PC-3 (cell line): ENCODE measurements around the gene ROPN1L. TPM values are rescaled to one million over a fixed set of nuclear protein-coding genes. Genes with fewer than 3 reads are reported as not detected.
"Not testable (repeated sequence)": the region's sequence is repeated elsewhere in the genome, so short reads cannot be mapped to it uniquely, and the experiment has no call there.

Experiments used
- ATAC-seq: fragments of 200-7000 bp; cut with Tn5 transposase; 2 replicates; pipeline ENCODE4 v1.9.1; 2020; ENCODE audit warnings: mild to moderate bottlenecking, moderate library complexity
- BruUV-seq: library from RNA; stranded (reverse); fragments of 400-500 nt; replicated peaks from 2 replicates; lab custom pipeline; 2021; lab: Mats Ljungman, UMichigan
- CTCF ChIA-PET: fragments of 300-600 bp; sonication (Branson Sonifier 250); formaldehyde crosslinking; loops from one replicate; lab custom pipeline; 2022; ENCODE audit warnings: antibody characterized with exemption; lab: Charles Lee
- POLR2A ChIA-PET: fragments of 300-600 bp; sonication (Branson Sonifier 250); formaldehyde crosslinking; loops from one replicate; lab custom pipeline; 2022; ENCODE audit warnings: antibody characterized with exemption; ENCODE audit not compliant: unreplicated experiment; lab: Charles Lee
- DNase-seq: peaks from one replicate; pipeline ENCODE4 v3.0.0-alpha.2; 2015
- H2AFZ ChIP-seq: fragments of 300-600 bp; sonication (generic); 2 replicates; pipeline ENCODE4 v1.6.0; 2016; ENCODE audit warnings: antibody characterized with exemption, low read length
- H3F3A ChIP-seq: fragments of 300-600 bp; sonication (generic); one replicate; pipeline ENCODE4 v1.6.0; 2017; ENCODE audit warnings: antibody characterized with exemption, low read length, control low read depth, mild to moderate bottlenecking; ENCODE audit not compliant: unreplicated experiment
- H3K27ac ChIP-seq: fragments of 300-600 bp; sonication (generic); 2 replicates; pipeline ENCODE4 v1.5.1; 2016; ENCODE audit warnings: mild to moderate bottlenecking, low read length
- H3K27me3 ChIP-seq: fragments of 300-600 bp; sonication (generic); 2 replicates; pipeline ENCODE4 v1.6.1; 2016; ENCODE audit warnings: low read length, mixed read lengths
- H3K36me3 ChIP-seq: fragments of 300-600 bp; sonication (generic); 2 replicates; pipeline ENCODE4 v1.6.1; 2016; ENCODE audit warnings: low read depth, mixed run types, low read length, mixed read lengths
- H3K4me1 ChIP-seq: fragments of 300-600 bp; sonication (generic); 2 replicates; pipeline ENCODE4 v1.5.1; 2016; ENCODE audit warnings: low read length; ENCODE audit not compliant: insufficient read depth
- H3K4me2 ChIP-seq: fragments of 300-600 bp; sonication (generic); 2 replicates; pipeline ENCODE4 v1.6.0; 2016; ENCODE audit warnings: low read length
- H3K4me3 ChIP-seq: fragments of 300-600 bp; sonication (generic); 2 replicates; pipeline ENCODE4 v1.5.1; 2016; ENCODE audit warnings: mild to moderate bottlenecking, low read length, mixed read lengths
- H3K79me2 ChIP-seq: fragments of 300-600 bp; sonication (generic); 2 replicates; pipeline ENCODE4 v1.6.1; 2017; ENCODE audit warnings: low read length, mixed read lengths
- H3K9ac ChIP-seq: fragments of 300-600 bp; sonication (generic); 2 replicates; pipeline ENCODE4 v1.6.0; 2016; ENCODE audit warnings: mild to moderate bottlenecking, low read length
- H3K9me2 ChIP-seq: fragments of 300-600 bp; sonication (generic); replicated peaks from 2 replicates; pipeline ENCODE4 v1.6.1; 2016; ENCODE audit warnings: mixed run types, low read length, mixed read lengths
- H3K9me3 ChIP-seq: fragments of 300-600 bp; sonication (generic); 2 replicates; pipeline ENCODE4 v1.6.1; 2016; ENCODE audit warnings: low read length, mixed read lengths
- H4K20me1 ChIP-seq: fragments of 300-600 bp; sonication (generic); 2 replicates; pipeline ENCODE4 v1.6.1; 2016; ENCODE audit warnings: low read length, mixed read lengths
- CTCF ChIP-seq: fragments of 300-600 bp; sonication (generic); conservative IDR thresholded peaks from 2 replicates; pipeline ENCODE4 v1.5.1; 2017; ENCODE audit warnings: antibody characterized with exemption, low read depth, mild to moderate bottlenecking, low read length
- EZH2 ChIP-seq: fragments of 300-600 bp; sonication (generic); IDR thresholded peaks from one replicate; pipeline ENCODE4 v1.6.1; 2017; ENCODE audit warnings: antibody characterized with exemption, mild to moderate bottlenecking, low read length; ENCODE audit not compliant: unreplicated experiment
- EZH2phosphoT487 ChIP-seq: fragments of 300-600 bp; sonication (generic); IDR thresholded peaks from 2 replicates; pipeline ENCODE4 v1.6.1; 2018; ENCODE audit warnings: mild to moderate bottlenecking, antibody characterized with exemption, low read length, borderline replicate concordance
- intact Hi-C: fragments of 100-400 bp; cut with micrococcal nuclease; formaldehyde crosslinking; loops from 2 replicates; pipeline ENCODE4 v1.9.0; 2023
- microRNA-seq: library from miRNA; unstranded; fragments of <30 nt; microRNA quantifications from one replicate; pipeline ENCODE4 v1.1.0, GENCODE V29; 2020; ENCODE audit not compliant: unreplicated experiment
- total RNA-seq: library from RNA; depleted of rRNA; stranded (reverse); fragments of >200 nt; gene quantifications from 2 replicates; pipeline ENCODE4 v1.2.3, GENCODE V29; 2014; rRNA removed

The ROPN1L gene
- total RNA-seq, 1 experiment from 2014 or later = 0.95 TPM

- ChIA-PET CTCF (no interaction called here), POLR2A (no interaction called here)
- Histone ChIP-seq H3K27me3 (no peaks in the 10 kb centered on the region), H3K4me3 (no peak overlapping the region), H3K4me2 (no peak overlapping the region), H3K79me2 (no peaks in the 10 kb centered on the region), H2AFZ (no peak overlapping the region), H3K27ac (no peak overlapping the region), H4K20me1 (no peaks in the 10 kb centered on the region), H3F3A (no peaks in the 10 kb centered on the region), H3K9me2 (no peaks in the 10 kb centered on the region), H3K4me1 (no peaks in the 10 kb centered on the region), H3K36me3 (no peaks in the 10 kb centered on the region), H3K9ac (no peak overlapping the region), H3K9me3 (no peaks in the 10 kb centered on the region)
- ATAC-seq = no peak
- peak; percentile 31 for DNase-seq
- BruUV-seq = no TSS peak
- intact Hi-C loops = no loop called here
- no peak for TF ChIP-seq EZH2phosphoT487
- TF ChIP-seq EZH2 = no peak
- TF ChIP-seq CTCF = no peak
Observed at GRCh38 chr5:10513501-10514442, 72.1 kb downstream of the ROPN1L start.

GRCh38 chr5:10514572-10514971 lies 72.9 kb downstream of the ROPN1L start:
- DNase-seq, H3K9ac ChIP-seq, POLR2A ChIA-PET, H3K27ac ChIP-seq, H3F3A ChIP-seq, H3K9me3 ChIP-seq, H3K79me2 ChIP-seq, H2AFZ ChIP-seq, H3K4me2 ChIP-seq, ATAC-seq, H4K20me1 ChIP-seq, H3K4me3 ChIP-seq, BruUV-seq, intact Hi-C loops, H3K9me2 ChIP-seq, H3K27me3 ChIP-seq, H3K36me3 ChIP-seq, CTCF ChIA-PET, H3K4me1 ChIP-seq: not testable (repeated sequence)

Small RNA genes within 50 kb of the gene (microRNA-seq; reads per million reads assigned to microRNA genes)
- gene MIR6131 = not detected

Other genes starting within 250 kb of the ROPN1L start
- 26.7 and 49.0 TPM in 2 replicates for gene ATPSCKMT, start 192.0 kb upstream of the ROPN1L start, total RNA-seq
- 1,309 and 1,334 TPM in 2 replicates for gene CCT5, start 191.6 kb upstream of the ROPN1L start, total RNA-seq
- gene CMBL, start 134.0 kb upstream of the ROPN1L start, total RNA-seq = 35.7 and 38.4 TPM in 2 replicates
- gene MARCHF6, start 88.2 kb upstream of the ROPN1L start, total RNA-seq = 140 TPM in 2 replicates
- 13.2 and 14.9 TPM in 2 replicates for gene ANKRD33B, start 122.2 kb downstream of the ROPN1L start, total RNA-seq